Caki2 (cell line): ENCODE measurements around the gene KIAA0825. TPM values are rescaled to one million over a fixed set of nuclear protein-coding genes. Genes with fewer than 3 reads are reported as not detected.

Source experiments
- DNase-seq: peaks from one replicate; pipeline ENCODE4 v3.0.0-alpha.2; 2015; ENCODE audit warnings: low read depth
- in situ Hi-C: cut with HindIII; loops from 2 replicates; pipeline ENCODE4 v1.10.0; 2016; ENCODE audit warnings: low sequenced_read_pairs, low pct_unique_long_range_greater_than_20kb, mixed read lengths
- total RNA-seq: library from RNA; depleted of rRNA; stranded (reverse); fragments of >200 nt; shearing (Covaris generic); gene quantifications from 2 replicates; pipeline ENCODE4 v1.2.3, GENCODE V29; 2014; ENCODE audit warnings: low replicate concordance; rRNA removed

KIAA0825 gene
- 0.07 and 0.17 TPM in 2 replicates for total RNA-seq

- peak; percentile 79 for DNase-seq
- in situ Hi-C loops: no loop called here
These were observed at the start of gene KIAA0825, which contains the start of gene SLF1 for GRCh38 chr5:94618493-94619328. Gene KIAA0825, minus strand, starts transcription at chr5:94618604. Its CDS starts 81,478 bp downstream, at chr5:94537126. Gene SLF1, plus strand, starts transcription at chr5:94618669. Its CDS starts 10,142 bp downstream, at chr5:94628811.

DNA sequence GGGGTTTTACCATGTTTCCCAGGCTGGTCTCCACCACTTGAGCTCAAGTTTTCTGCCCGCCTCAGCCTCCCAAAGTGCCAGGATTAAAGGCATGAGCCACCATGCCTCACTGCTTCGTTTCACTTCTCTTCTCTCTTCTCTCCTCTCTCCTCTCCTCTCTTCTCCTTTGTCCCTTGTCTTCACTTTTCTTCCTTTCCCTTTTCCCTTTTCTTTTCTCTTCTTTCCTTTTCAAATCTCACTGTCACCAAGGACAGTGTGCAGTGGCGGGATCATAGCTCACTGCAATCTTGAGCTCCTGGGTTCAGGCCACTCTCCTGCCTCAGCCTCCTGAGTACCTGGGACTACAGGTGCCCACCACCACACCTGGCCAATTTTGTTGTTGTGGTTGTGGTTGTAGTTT, 49.5 kb upstream of the KIAA0825 start:
- in situ Hi-C loops: no loop called here
- no peak for DNase-seq

DNA sequence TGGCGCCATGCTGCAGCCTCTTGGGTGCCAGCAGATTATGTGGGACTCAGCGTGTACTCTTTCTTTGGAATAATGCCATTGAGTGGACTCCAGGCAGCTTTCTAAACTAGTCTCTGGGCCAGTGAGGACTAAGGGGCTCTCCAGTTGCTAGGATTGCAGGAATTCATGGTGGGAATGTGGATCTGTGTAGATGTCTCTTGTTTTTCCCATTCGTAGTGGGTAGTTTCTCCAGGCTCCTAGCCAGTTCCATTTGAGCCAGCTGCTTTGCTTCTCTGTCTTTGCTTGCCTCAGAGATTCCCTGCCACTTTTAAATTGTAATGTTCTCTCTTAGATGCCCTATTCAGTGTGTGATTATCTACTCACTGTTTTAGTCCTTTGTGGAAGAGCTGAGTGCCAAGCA, 42.7 kb upstream of the KIAA0825 start:
- in situ Hi-C loops: no loop called here
- DNase-seq: no peak

- no peak for DNase-seq
- in situ Hi-C loops: no loop called here
These were observed 42.1 kb upstream of the KIAA0825 start for GRCh38 chr5:94660506-94660905.

DNA sequence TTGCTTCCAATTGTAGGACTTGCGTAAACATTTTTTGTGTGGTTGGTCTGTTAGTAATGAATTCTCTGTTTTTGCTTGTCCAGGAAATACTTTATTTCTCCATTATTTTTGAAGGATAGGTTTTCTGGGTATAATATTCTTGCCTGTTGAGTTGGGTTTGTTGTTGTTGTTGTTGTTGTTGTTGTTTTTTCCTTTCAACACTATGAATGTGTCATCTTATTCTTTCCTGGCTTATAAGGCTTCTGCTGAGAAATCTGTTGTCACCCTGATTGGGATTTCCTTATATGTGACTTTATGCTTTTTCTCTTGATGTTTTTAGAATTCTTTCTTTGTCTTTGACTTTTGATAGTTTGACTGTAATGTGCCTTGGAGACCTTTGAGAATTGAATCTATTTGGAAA, 39.9 kb upstream of the KIAA0825 start:
- in situ Hi-C loops: no loop called here
- DNase-seq: no peak

GRCh38 chr5:94649874-94650273, 31.5 kb upstream of the KIAA0825 start:
- DNase-seq: no peak
- in situ Hi-C loops: no loop called here

DNA sequence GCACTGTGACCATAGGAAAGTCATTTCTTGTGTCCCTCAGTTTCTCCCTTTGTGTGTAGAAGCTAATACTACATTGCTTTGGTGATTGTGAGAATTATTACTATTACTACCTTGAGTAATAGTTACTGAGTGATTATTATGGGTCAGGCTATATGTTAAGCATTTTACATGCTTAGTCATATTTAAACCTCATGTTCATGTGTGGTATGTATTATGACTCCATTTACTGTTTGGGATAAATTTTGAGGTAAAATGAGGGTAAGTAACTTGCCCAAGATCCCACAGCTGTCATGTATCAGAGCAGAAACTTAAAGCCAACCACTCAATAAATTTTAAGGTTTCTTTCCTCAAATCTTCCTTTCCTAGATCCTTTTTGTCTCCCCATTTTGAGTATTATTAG, 28.4 kb upstream of the KIAA0825 start:
- no peak for DNase-seq
- in situ Hi-C loops: no loop called here

DNA sequence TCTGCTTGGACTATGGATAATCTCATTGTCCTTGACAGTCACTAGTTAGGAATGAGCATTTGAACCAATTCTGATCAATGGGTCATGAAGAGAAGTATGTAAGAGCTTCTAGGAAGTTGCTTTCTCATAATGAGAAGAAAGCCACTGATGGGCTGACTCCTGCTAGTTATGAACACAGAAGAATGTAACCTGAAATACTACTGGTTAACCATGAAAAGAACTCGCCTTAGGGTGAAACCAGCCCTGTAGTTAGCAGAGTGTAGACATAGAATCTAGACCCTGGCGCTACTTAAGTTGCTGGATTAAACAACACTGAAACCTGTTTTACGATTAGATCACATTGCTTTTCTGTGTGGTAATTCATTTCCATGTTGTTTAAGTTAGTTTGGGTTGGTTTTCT, 26.6 kb upstream of the KIAA0825 start:
- DNase-seq: no peak

GRCh38 chr5:94640176-94640575, 21.8 kb upstream of the KIAA0825 start:
- no peak for DNase-seq
- in situ Hi-C loops: no loop called here

More for the DNA sequence above, 26.6 kb upstream of the KIAA0825 start:
- in situ Hi-C loops: no loop called here

DNA sequence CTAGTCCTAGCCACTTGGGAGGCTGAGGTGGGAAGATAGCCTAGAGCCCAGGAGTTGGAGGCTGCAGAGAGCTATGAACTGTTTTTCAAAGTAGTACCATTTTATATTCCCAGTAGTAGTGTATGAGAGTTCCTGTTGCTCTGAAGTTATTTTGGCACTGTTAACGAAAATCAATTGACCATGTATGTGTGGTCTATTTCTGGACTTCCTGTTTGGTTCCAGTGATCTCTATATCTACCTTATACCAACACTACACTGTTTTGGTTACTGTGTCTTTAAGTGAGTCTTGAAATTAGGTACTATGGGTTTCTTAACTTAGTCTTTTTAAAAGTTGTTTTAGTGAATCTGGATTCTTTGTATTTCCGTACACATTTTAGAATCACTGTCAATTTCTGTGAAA, 13.6 kb upstream of the KIAA0825 start:
- in situ Hi-C loops: no loop called here
- no peak for DNase-seq

DNA sequence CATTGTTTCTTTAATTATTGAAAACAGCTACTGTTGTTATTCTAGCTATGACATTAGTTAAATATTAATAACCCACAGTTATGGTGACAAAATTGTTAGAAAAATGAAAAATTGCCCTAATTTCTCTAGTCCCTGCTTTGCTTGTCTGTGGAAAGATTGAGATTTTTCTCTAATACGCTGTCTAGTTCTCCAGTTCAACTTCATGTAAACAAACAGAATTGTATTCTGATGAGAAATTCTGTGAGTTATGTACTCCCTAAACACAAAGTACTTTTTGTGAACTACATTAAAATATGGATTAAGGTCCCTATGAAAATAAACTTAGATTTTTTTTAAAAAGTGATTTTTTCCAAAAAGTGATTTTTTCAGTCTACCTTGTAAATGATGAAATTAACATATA, 8.8 kb upstream of the KIAA0825 start:
- in situ Hi-C loops: no loop called here
- DNase-seq: no peak

GRCh38 chr5:94623877-94624276, 5.5 kb upstream of the KIAA0825 start:
- in situ Hi-C loops: no loop called here
- DNase-seq: no peak

DNA sequence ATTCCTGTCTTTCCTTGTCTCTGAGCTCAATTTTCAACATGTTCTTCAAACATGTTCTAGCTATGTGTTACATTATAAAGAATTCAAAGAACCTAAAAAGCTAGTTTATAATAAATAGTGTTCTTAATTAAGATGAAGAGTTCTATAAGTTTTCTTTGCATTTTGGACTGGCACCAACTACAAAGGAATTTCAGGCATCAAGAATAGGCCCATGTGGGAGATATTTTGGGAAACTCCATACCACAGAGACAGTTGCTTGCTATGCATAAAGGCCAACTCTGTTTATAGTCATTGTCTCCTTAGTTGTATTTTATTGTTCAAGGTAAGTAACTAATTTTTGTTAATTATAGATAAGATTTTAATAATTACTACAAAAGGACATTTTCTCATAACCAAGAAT, 4.6 kb upstream of the KIAA0825 start:
- in situ Hi-C loops: no loop called here
- no peak for DNase-seq

- no peak for DNase-seq
- in situ Hi-C loops: no loop called here
These were observed 3.4 kb upstream of the KIAA0825 start for GRCh38 chr5:94621763-94622162.

DNA sequence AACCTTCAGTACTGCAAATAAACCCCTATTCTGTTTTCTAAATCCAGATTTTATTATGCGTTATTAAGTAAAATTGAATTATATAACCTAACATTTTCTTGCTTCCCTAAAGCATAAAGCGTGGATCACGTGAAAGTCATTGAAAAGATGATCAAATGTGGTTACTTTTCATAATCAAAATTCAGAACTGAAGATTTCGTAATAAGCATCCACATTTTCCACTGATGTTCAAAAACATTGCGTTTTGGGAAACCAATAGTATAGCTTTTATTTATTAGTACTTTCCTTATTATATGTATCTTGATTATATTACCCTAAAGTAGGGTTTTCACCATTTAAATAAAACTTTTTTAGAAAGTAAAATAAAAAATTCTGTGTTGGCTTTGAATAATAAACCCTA, 1.9 kb upstream of the KIAA0825 start:
- no peak for DNase-seq

GRCh38 chr5:94618029-94618492, 343 bp downstream of the KIAA0825 start:
- in situ Hi-C loops: no loop called here
- no peak for DNase-seq

More for the DNA sequence above, 1.9 kb upstream of the KIAA0825 start:
- in situ Hi-C loops: no loop called here

- DNase-seq: no peak
- in situ Hi-C loops: no loop called here
These were observed 2.5 kb downstream of the KIAA0825 start for GRCh38 chr5:94615862-94616261.

- in situ Hi-C loops: no loop called here
- no peak for DNase-seq
These were observed 4.1 kb downstream of the KIAA0825 start for GRCh38 chr5:94614156-94614805.

- DNase-seq: no peak
- in situ Hi-C loops: no loop called here
These were observed 4.8 kb downstream of the KIAA0825 start for GRCh38 chr5:94613583-94613982.
